Brain pericyte (primary cell): Measurements from ENCODE around the gene CPA1.

Experiments
- DNase-seq: peaks from one replicate; pipeline ENCODE4 v3.0.0-alpha.2; 2012; ENCODE audit warnings: low read depth, low spot score

The CPA1 gene

GRCh38 chr7:130356121-130356875, 24.0 kb upstream of the CPA1 start:
- DNase-seq, result no peak

GRCh38 chr7:130356876-130357611, 23.2 kb upstream of the CPA1 start:
- DNase-seq, result no peak

- DNase-seq, result no peak
These were observed 21.8 kb upstream of the CPA1 start for GRCh38 chr7:130358471-130358870.

GRCh38 chr7:130359276-130359857, 20.9 kb upstream of the CPA1 start:
- DNase-seq, result no peak

GRCh38 chr7:130360518-130360917, 19.8 kb upstream of the CPA1 start:
- DNase-seq, result no peak

GRCh38 chr7:130361681-130362080, 18.6 kb upstream of the CPA1 start:
- no peak for DNase-seq

- no peak for DNase-seq
These were observed 18.0 kb upstream of the CPA1 start for GRCh38 chr7:130362251-130362816.

GRCh38 chr7:130363026-130363847, 17.1 kb upstream of the CPA1 start:
- DNase-seq, result no peak

GRCh38 chr7:130364451-130364850, 15.8 kb upstream of the CPA1 start:
- no peak for DNase-seq

GRCh38 chr7:130365088-130365487, 15.2 kb upstream of the CPA1 start:
- DNase-seq, result no peak

- no peak for DNase-seq
These were observed 14.5 kb upstream of the CPA1 start for GRCh38 chr7:130365511-130366441.

- DNase-seq, result no peak
These were observed 13.7 kb upstream of the CPA1 start for GRCh38 chr7:130366564-130366963.

- no peak for DNase-seq
These were observed 13.1 kb upstream of the CPA1 start for GRCh38 chr7:130367088-130367755.

- DNase-seq, result no peak
These were observed 12.2 kb upstream of the CPA1 start for GRCh38 chr7:130367836-130368746.

- no peak for DNase-seq
These were observed 11.1 kb upstream of the CPA1 start for GRCh38 chr7:130369110-130369711.

- no peak for DNase-seq
These were observed 10.3 kb upstream of the CPA1 start for GRCh38 chr7:130369831-130370550.

- no peak for DNase-seq
These were observed 9.2 kb upstream of the CPA1 start for GRCh38 chr7:130371046-130371445.
